H9 (cell line): ENCODE results near the gene HEYL. TPM values are rescaled to one million over a fixed set of nuclear protein-coding genes. Genes with fewer than 3 reads are reported as not detected.

Source experiments
- DNase-seq: peaks from one replicate; pipeline ENCODE4 v3.0.0-alpha.2; 2017
- H2AFZ ChIP-seq: one replicate; pipeline ENCODE4 v1.6.1; 2013; ENCODE audit warnings: mild to moderate bottlenecking, low read length, control low read depth, moderate library complexity
- H2AK5ac ChIP-seq: 2 replicates; pipeline ENCODE4 v1.6.1; 2013; ENCODE audit warnings: low read length, control low read depth, mixed read lengths; ENCODE audit not compliant: insufficient read length
- H2BK120ac ChIP-seq: one replicate; pipeline ENCODE4 v1.6.1; 2013; ENCODE audit warnings: low read depth, mild to moderate bottlenecking, low read length, control low read depth, inconsistent platforms; ENCODE audit not compliant: poor library complexity, severe bottlenecking
- H2BK12ac ChIP-seq: 2 replicates; pipeline ENCODE4 v1.6.1; 2013; ENCODE audit warnings: low read length, control low read depth, mixed read lengths, low read depth; ENCODE audit not compliant: insufficient read length
- H2BK15ac ChIP-seq: 2 replicates; pipeline ENCODE4 v1.6.1; 2013; ENCODE audit warnings: low read depth, low read length, control low read depth
- H2BK20ac ChIP-seq: one replicate; pipeline ENCODE4 v1.6.1; 2013; ENCODE audit warnings: low read depth, mild to moderate bottlenecking, low read length, control low read depth, inconsistent platforms; ENCODE audit not compliant: poor library complexity, severe bottlenecking
- H2BK5ac ChIP-seq: 2 replicates; pipeline ENCODE4 v1.6.1; 2013; ENCODE audit warnings: low read length, control low read depth, mixed read lengths; ENCODE audit not compliant: insufficient read length
- H3K14ac ChIP-seq: 2 replicates; pipeline ENCODE4 v1.6.1; 2013; ENCODE audit warnings: low read length, control low read depth; ENCODE audit not compliant: insufficient read depth
- H3K18ac ChIP-seq: 2 replicates; pipeline ENCODE4 v1.6.1; 2013; ENCODE audit warnings: low read depth, mild to moderate bottlenecking, mixed read lengths, low read length, control low read depth; ENCODE audit not compliant: insufficient read length
- H3K23ac ChIP-seq: 2 replicates; pipeline ENCODE4 v1.6.1; 2013; ENCODE audit warnings: low read length, control low read depth, mixed read lengths, low read depth; ENCODE audit not compliant: insufficient read length
- H3K23me2 ChIP-seq: 2 replicates; pipeline ENCODE4 v1.6.1; 2013; ENCODE audit warnings: low read depth, mild to moderate bottlenecking, mixed read lengths, low read length, control low read depth; ENCODE audit not compliant: insufficient read length, poor library complexity, severe bottlenecking
- H3K27ac ChIP-seq: 2 replicates; pipeline ENCODE4 v1.5.1; 2013; ENCODE audit warnings: low read length, control low read depth, mixed read lengths, low read depth; ENCODE audit not compliant: insufficient read length
- H3K27me3 ChIP-seq: 2 replicates; pipeline ENCODE4 v1.6.1; 2013; ENCODE audit warnings: low read length, control low read depth, inconsistent platforms; ENCODE audit not compliant: insufficient read depth
- H3K4ac ChIP-seq: 2 replicates; pipeline ENCODE4 v1.6.1; 2013; ENCODE audit warnings: low read depth, mild to moderate bottlenecking, control low read depth, inconsistent platforms, low read length, moderate library complexity
- H3K4me1 ChIP-seq: 2 replicates; pipeline ENCODE4 v1.6.1; 2013; ENCODE audit warnings: low read length, control low read depth, inconsistent platforms; ENCODE audit not compliant: insufficient read depth
- H3K4me2 ChIP-seq: 2 replicates; pipeline ENCODE4 v1.6.1; 2013; ENCODE audit warnings: low read length, control low read depth, mixed read lengths; ENCODE audit not compliant: insufficient read length, insufficient read depth
- H3K56ac ChIP-seq: 2 replicates; pipeline ENCODE4 v1.6.1; 2013; ENCODE audit warnings: low read depth, mild to moderate bottlenecking, mixed read lengths, low read length, control low read depth; ENCODE audit not compliant: insufficient read length
- H3K79me1 ChIP-seq: 2 replicates; pipeline ENCODE4 v1.6.1; 2013; ENCODE audit warnings: low read depth, mild to moderate bottlenecking, moderate library complexity, low read length, control low read depth, inconsistent platforms; ENCODE audit not compliant: insufficient read depth, poor library complexity, severe bottlenecking
- H3K79me2 ChIP-seq: 2 replicates; pipeline ENCODE4 v1.6.1; 2013; ENCODE audit warnings: low read length, control low read depth, inconsistent platforms; ENCODE audit not compliant: insufficient read depth
- H3K9ac ChIP-seq: 2 replicates; pipeline ENCODE4 v1.6.1; 2013; ENCODE audit warnings: low read length, control low read depth, mixed read lengths; ENCODE audit not compliant: insufficient read length; ENCODE audit errors: extremely low read depth
- H3K9me3 ChIP-seq: one replicate; pipeline ENCODE4 v1.6.1; 2013; ENCODE audit warnings: low read depth, low read length, inconsistent platforms; ENCODE audit not compliant: control insufficient read depth
- H3T11ph ChIP-seq: one replicate; pipeline ENCODE4 v1.6.1; 2013; ENCODE audit warnings: mild to moderate bottlenecking, low read length, control low read depth, inconsistent platforms
- H4K20me1 ChIP-seq: one replicate; pipeline ENCODE4 v1.6.1; 2013; ENCODE audit not compliant: control insufficient read depth, insufficient read length, insufficient read depth
- H4K5ac ChIP-seq: 2 replicates; pipeline ENCODE4 v1.6.1; 2013; ENCODE audit warnings: low read depth, mild to moderate bottlenecking, mixed read lengths, low read length, control low read depth; ENCODE audit not compliant: insufficient read length
- H4K8ac ChIP-seq: replicated peaks from 2 replicates; pipeline ENCODE4 v1.6.1; 2013; ENCODE audit warnings: low read length, control low read depth, mixed read lengths, low read depth; ENCODE audit not compliant: insufficient read length
- H4K91ac ChIP-seq: 2 replicates; pipeline ENCODE4 v1.6.1; 2013; ENCODE audit warnings: low read depth, mild to moderate bottlenecking, moderate library complexity, mixed read lengths, low read length, control low read depth; ENCODE audit not compliant: insufficient read length
- H3K27ac Mint-ChIP-seq, 3 experiments: 2 replicates in 2 of 3; 3 replicates in 1 of 3; pipeline ENCODE4 v1.8.0; 2020 to 2021; ENCODE audit warnings: mixed read lengths in 3 of 3, mild to moderate bottlenecking in 1 of 3, moderate library complexity in 1 of 3
- H3K27me3 Mint-ChIP-seq: 2 replicates; pipeline ENCODE4 v1.8.0; 2021; ENCODE audit warnings: low read depth, mild to moderate bottlenecking, moderate library complexity, mixed read lengths
- H3K36me3 Mint-ChIP-seq, 3 experiments: 2 replicates in 2 of 3; 3 replicates in 1 of 3; pipeline ENCODE4 v1.8.0; 2020 to 2021; ENCODE audit warnings: low read depth in 3 of 3, mixed read lengths in 3 of 3; ENCODE audit not compliant: insufficient read depth in 1 of 3
- H3K4me1 Mint-ChIP-seq, 2 experiments: 2 replicates each; pipeline ENCODE4 v1.8.0; 2020; ENCODE audit warnings: mixed read lengths in 2 of 2
- H3K4me3 Mint-ChIP-seq, 2 experiments: 2 replicates in 1 of 2; 3 replicates in 1 of 2; pipeline ENCODE4 v1.8.0; 2020 to 2021; ENCODE audit warnings: mild to moderate bottlenecking in 2 of 2, mixed read lengths in 2 of 2, moderate library complexity in 1 of 2
- H3K9me3 Mint-ChIP-seq, 2 experiments: 2 replicates in 1 of 2; 3 replicates in 1 of 2; pipeline ENCODE4 v1.8.0; 2020; ENCODE audit warnings: mild to moderate bottlenecking in 2 of 2, mixed read lengths in 2 of 2, moderate library complexity in 1 of 2
- CTCF ChIP-seq: fragments of 200-600 bp; sonication (generic); conservative IDR thresholded peaks from 3 replicates; pipeline ENCODE4 v1.8.0; 2021; ENCODE audit warnings: antibody characterized with exemption, mild to moderate bottlenecking
- WGBS: extraction: QIAGEN DNeasy Blood & Tissue Kit; methylation state at CpG from one replicate; pipeline ENCODE4 v1.1.7; 2013; ENCODE audit warnings: missing lambda C conversion rate, low lambda C conversion rate, mixed read lengths; ENCODE audit not compliant: insufficient read length; ENCODE audit errors: extremely low coverage; 5-methylcytosine and 5-hydroxymethylcytosine counted together
- total RNA-seq: library from RNA; stranded (reverse); gene quantifications from 2 replicates; pipeline ENCODE4 v1.2.1, GENCODE V29; 2021

HEYL gene
- total RNA-seq, 1 experiment from 2014 or later, result 1.9 TPM

GRCh38 chr1:39632682-39633417 is 6.6 kb downstream of the HEYL start:
- no peaks in the 10 kb centered on the region for H4K20me1 ChIP-seq
- no peaks in the 10 kb centered on the region for H3K9me3 Mint-ChIP-seq
- no peak overlapping the region for H3K9ac ChIP-seq
- H3K23me2 ChIP-seq, result no peaks in the 10 kb centered on the region
- no peak overlapping the region for H2BK15ac ChIP-seq
- H3K18ac ChIP-seq, result no peak overlapping the region
- no peaks in the 10 kb centered on the region for H3K9me3 ChIP-seq
- no peak overlapping the region for H3K23ac ChIP-seq
- peak; percentile 68 for DNase-seq
- no peak overlapping the region for H4K5ac ChIP-seq
- H3K27ac ChIP-seq, result no peak overlapping the region
- no peak overlapping the region for H3T11ph ChIP-seq
- H4K8ac ChIP-seq, result no peak overlapping the region
- H3K4me3 Mint-ChIP-seq, result peak overlapping the region; percentile 50 to 76
- no CpG with 5 or more reads among the region's 61 CpGs for WGBS
- H3K36me3 Mint-ChIP-seq, result no peaks in the 10 kb centered on the region
- peak overlapping the region; percentile 15 for H3K4me2 ChIP-seq
- H3K27me3 ChIP-seq, result peaks cover 7% of the 10 kb centered on the region; the same call in 1 of the 2 replicates
- H3K27ac Mint-ChIP-seq, result no peak overlapping the region
- H2BK5ac ChIP-seq, result no peak overlapping the region
- peaks cover 16 to 18% of the 10 kb centered on the region in 2 experiments for H3K4me1 Mint-ChIP-seq
- H3K14ac ChIP-seq, result no peak overlapping the region
- no peak overlapping the region for H3K4ac ChIP-seq
- H2BK12ac ChIP-seq, result no peak overlapping the region
- H2BK120ac ChIP-seq, result no peak overlapping the region
- no peaks in the 10 kb centered on the region for H3K79me2 ChIP-seq
- TF ChIP-seq CTCF, result no peak
- no peak overlapping the region for H2AFZ ChIP-seq
- H2BK20ac ChIP-seq, result no peak overlapping the region
- peaks cover 97% of the 10 kb centered on the region for H3K27me3 Mint-ChIP-seq
- no peak overlapping the region for H3K56ac ChIP-seq
- no peaks in the 10 kb centered on the region for H3K79me1 ChIP-seq
- H3K4me1 ChIP-seq, result peaks cover 3% of the 10 kb centered on the region; the same call in 1 of the 2 replicates
- H4K91ac ChIP-seq, result no peak overlapping the region
- no peak overlapping the region for H2AK5ac ChIP-seq
